GM12878 (cell line): ENCODE measurements around the gene EMX1. TPM values are rescaled to one million over a fixed set of nuclear protein-coding genes. Genes with fewer than 3 reads are reported as not detected.
A peak's percentile ranks its signal among the peaks of the same experiment; 100 is the strongest.

ENCODE experiments used
- CHD2 ChIP-seq: IDR thresholded peaks from 2 replicates; pipeline ENCODE4 v1.6.1; 2011; ENCODE audit warnings: low read depth, low read length, improper control_type of control experiment, borderline replicate concordance
- CREM ChIP-seq: IDR thresholded peaks from 2 replicates; pipeline ENCODE4 v1.6.1; 2014; ENCODE audit warnings: antibody characterized with exemption, low read depth
- HCFC1 ChIP-seq: fragments of 150-350 bp; IDR thresholded peaks from 2 replicates; pipeline ENCODE4 v1.6.1; 2014; ENCODE audit warnings: low read length
- JUNB ChIP-seq: IDR thresholded peaks from 2 replicates; pipeline ENCODE4 v1.6.1; 2016; ENCODE audit warnings: antibody characterized with exemption, mild to moderate bottlenecking
- JUND ChIP-seq: IDR thresholded peaks from 2 replicates; pipeline ENCODE4 v1.6.1; 2012; ENCODE audit warnings: low read depth, mild to moderate bottlenecking, low read length, improper control_type of control experiment, moderate library complexity
- NR2C2 ChIP-seq: IDR thresholded peaks from 2 replicates; pipeline ENCODE4 v1.6.1; 2011; ENCODE audit warnings: borderline replicate concordance, low read depth; ENCODE audit not compliant: control insufficient read depth, insufficient read length
- POLR2AphosphoS2 ChIP-seq: IDR thresholded peaks from 2 replicates; pipeline ENCODE4 v1.6.1; 2011; ENCODE audit warnings: low read depth, mild to moderate bottlenecking, low read length, improper control_type of control experiment, moderate library complexity
- RFX5 ChIP-seq: IDR thresholded peaks from 2 replicates; pipeline ENCODE4 v1.6.1; 2011; ENCODE audit warnings: low read depth, low read length, improper control_type of control experiment
- SIN3A ChIP-seq: IDR thresholded peaks from 2 replicates; pipeline ENCODE4 v1.6.1; 2012; ENCODE audit warnings: low read depth, low read length, improper control_type of control experiment
- SIX5 ChIP-seq: IDR thresholded peaks from 2 replicates; pipeline ENCODE4 v1.6.1; 2011; ENCODE audit warnings: mild to moderate bottlenecking, low read depth, low read length, moderate library complexity; ENCODE audit not compliant: severe bottlenecking
- TCF3 ChIP-seq: IDR thresholded peaks from 2 replicates; pipeline ENCODE4 v1.6.1; 2012; ENCODE audit warnings: low read depth, mild to moderate bottlenecking, low read length, borderline replicate concordance; ENCODE audit not compliant: insufficient read depth
- polyA plus RNA-seq, 11 experiments: library from polyadenylated mRNA; depleted of rRNA in 4 of 11; unstranded in 6 of 11; stranded (reverse) in 5 of 11; fragments of >200 nt; fragmentation: Nextera tagmentation in 4 of 11; fragmentation: Illumina TruSeq in 1 of 11; extraction: Ambion mirVana in 4 of 11; extraction: Trizol in 1 of 11; gene quantifications; 1 replicate in 1 of 11; 2 replicates in 10 of 11; pipeline versions ENCODE4 v1.2.1 to v1.2.3, GENCODE V29; 2011 to 2016; ENCODE audit warnings: inconsistent platforms in 2 of 11, missing spikeins in 2 of 11, low read depth in 1 of 11
- total RNA-seq, 4 experiments: library from RNA; depleted of rRNA in 3 of 4; stranded (reverse); fragments of >200 nt in 3 of 4; fragmentation: Illumina TruSeq in 1 of 4; extraction: Trizol in 1 of 4; gene quantifications; 2 replicates each; pipeline versions ENCODE4 v1.2.1 to v1.2.3, GENCODE V29; 2013 to 2021
- TF ChIP-seq, protein P1 (sequence below): IDR thresholded peaks from 2 replicates; pipeline ENCODE4 v1.6.1; 2011; ENCODE audit warnings: low read depth, low read length, improper control_type of control experiment, borderline replicate concordance
- TF ChIP-seq, protein P2 (sequence below): fragments of 450-650 bp; IDR thresholded peaks from 2 replicates; pipeline ENCODE4 v1.6.1; 2017; ENCODE audit warnings: antibody characterized with exemption, mild to moderate bottlenecking, moderate library complexity
- TF ChIP-seq, protein P3 (sequence below): IDR thresholded peaks from 2 replicates; pipeline ENCODE4 v1.6.1; 2012; ENCODE audit warnings: low read depth, low read length, improper control_type of control experiment
- TF ChIP-seq, protein P4 (sequence below): IDR thresholded peaks from 2 replicates; pipeline ENCODE4 v1.6.1; 2011; ENCODE audit warnings: borderline replicate concordance, low read depth, mild to moderate bottlenecking, moderate library complexity, low read length; ENCODE audit not compliant: insufficient read depth, poor library complexity, severe bottlenecking
- TF ChIP-seq, protein P5 (sequence below): IDR thresholded peaks from 2 replicates; pipeline ENCODE4 v1.6.1; 2011; ENCODE audit warnings: low read depth, mild to moderate bottlenecking, low read length, moderate library complexity, borderline replicate concordance; ENCODE audit errors: extremely low read depth
- TF ChIP-seq, protein P6 (sequence below), 3 experiments: IDR thresholded peaks in 2 of 3; conservative IDR thresholded peaks in 1 of 3; 2 replicates each; pipeline ENCODE4 v1.5.1; 2011; ENCODE audit warnings: low read depth in 3 of 3, low read length in 3 of 3, mild to moderate bottlenecking in 3 of 3, control low read depth in 2 of 3, moderate library complexity in 2 of 3, inconsistent platforms in 1 of 3, mixed read lengths in 1 of 3; ENCODE audit not compliant: control insufficient read depth in 2 of 3, insufficient read depth in 1 of 3; ENCODE audit errors: extremely low read depth in 1 of 3
- TF ChIP-seq, protein P7 (sequence below): fragments of 450-650 bp; conservative IDR thresholded peaks from 2 replicates; pipeline ENCODE4 v1.6.1; 2017; ENCODE audit warnings: mild to moderate bottlenecking, moderate library complexity

Gene EMX1
- total and polyA plus RNA-seq, 10 of the 15 experiments (the other 5 are each of a cell fraction or from before 2014, with no cell fraction given): 0.07 to 5.1 (median 1.2) TPM; not detected in 1

DNA sequence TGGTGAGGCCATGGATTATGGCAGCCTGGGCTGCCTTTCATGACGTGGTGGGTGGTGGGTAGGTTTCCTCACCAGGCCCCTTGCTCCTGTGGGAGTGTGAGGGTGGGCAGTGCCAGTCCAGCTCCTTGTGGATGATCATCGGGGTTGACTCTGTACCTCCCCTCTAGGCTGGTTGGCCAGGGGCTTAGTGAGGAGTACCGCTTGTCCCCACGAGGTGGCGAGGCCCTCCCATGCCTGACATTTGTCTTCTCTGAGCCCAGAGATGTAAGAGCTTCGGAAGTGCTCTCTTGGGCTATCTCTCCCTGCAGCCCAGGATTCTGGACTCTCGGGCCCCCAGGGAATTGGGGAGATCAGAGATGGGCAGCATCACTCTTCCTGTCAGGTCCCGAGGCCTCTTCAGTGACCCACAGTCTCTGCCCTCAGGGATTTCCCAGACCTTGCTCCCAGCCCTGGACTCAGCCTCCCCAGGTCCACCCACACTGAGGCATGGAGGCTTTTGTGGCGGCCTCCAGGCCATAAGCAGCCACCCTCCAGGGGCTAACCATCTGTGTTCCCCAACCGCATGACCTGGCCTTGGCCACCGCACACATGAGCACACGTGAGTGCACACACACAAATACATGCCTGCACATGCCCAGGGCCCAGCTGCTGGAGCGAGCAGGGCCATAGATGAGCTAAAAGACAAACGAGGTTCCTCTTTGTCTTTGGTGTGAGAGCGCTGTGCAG, 23.6 kb upstream of the EMX1 start (continued):
- TF ChIP-seq RFX5: no peak
- TF ChIP-seq, protein P1, sequence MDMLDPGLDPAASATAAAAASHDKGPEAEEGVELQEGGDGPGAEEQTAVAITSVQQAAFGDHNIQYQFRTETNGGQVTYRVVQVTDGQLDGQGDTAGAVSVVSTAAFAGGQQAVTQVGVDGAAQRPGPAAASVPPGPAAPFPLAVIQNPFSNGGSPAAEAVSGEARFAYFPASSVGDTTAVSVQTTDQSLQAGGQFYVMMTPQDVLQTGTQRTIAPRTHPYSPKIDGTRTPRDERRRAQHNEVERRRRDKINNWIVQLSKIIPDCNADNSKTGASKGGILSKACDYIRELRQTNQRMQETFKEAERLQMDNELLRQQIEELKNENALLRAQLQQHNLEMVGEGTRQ: no peak; the same call in 1 of the 2 replicates
- no peak for TF ChIP-seq NR2C2
- TF ChIP-seq, protein P2, sequence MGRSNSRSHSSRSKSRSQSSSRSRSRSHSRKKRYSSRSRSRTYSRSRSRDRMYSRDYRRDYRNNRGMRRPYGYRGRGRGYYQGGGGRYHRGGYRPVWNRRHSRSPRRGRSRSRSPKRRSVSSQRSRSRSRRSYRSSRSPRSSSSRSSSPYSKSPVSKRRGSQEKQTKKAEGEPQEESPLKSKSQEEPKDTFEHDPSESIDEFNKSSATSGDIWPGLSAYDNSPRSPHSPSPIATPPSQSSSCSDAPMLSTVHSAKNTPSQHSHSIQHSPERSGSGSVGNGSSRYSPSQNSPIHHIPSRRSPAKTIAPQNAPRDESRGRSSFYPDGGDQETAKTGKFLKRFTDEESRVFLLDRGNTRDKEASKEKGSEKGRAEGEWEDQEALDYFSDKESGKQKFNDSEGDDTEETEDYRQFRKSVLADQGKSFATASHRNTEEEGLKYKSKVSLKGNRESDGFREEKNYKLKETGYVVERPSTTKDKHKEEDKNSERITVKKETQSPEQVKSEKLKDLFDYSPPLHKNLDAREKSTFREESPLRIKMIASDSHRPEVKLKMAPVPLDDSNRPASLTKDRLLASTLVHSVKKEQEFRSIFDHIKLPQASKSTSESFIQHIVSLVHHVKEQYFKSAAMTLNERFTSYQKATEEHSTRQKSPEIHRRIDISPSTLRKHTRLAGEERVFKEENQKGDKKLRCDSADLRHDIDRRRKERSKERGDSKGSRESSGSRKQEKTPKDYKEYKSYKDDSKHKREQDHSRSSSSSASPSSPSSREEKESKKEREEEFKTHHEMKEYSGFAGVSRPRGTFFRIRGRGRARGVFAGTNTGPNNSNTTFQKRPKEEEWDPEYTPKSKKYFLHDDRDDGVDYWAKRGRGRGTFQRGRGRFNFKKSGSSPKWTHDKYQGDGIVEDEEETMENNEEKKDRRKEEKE: no peak
- TF ChIP-seq SIN3A: no peak
- TF ChIP-seq CREM: peak; percentile 53; the same call in 1 of the 2 replicates
- no peak for TF ChIP-seq SIX5
- TF ChIP-seq, protein P3, sequence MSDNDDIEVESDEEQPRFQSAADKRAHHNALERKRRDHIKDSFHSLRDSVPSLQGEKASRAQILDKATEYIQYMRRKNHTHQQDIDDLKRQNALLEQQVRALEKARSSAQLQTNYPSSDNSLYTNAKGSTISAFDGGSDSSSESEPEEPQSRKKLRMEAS: peak; percentile 26; the same call in 1 of the 2 replicates
- TF ChIP-seq, protein P4, sequence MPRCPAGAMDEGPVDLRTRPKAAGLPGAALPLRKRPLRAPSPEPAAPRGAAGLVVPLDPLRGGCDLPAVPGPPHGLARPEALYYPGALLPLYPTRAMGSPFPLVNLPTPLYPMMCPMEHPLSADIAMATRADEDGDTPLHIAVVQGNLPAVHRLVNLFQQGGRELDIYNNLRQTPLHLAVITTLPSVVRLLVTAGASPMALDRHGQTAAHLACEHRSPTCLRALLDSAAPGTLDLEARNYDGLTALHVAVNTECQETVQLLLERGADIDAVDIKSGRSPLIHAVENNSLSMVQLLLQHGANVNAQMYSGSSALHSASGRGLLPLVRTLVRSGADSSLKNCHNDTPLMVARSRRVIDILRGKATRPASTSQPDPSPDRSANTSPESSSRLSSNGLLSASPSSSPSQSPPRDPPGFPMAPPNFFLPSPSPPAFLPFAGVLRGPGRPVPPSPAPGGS: peak; percentile 33
- no peak for TF ChIP-seq HCFC1
- TF ChIP-seq, protein P5, sequence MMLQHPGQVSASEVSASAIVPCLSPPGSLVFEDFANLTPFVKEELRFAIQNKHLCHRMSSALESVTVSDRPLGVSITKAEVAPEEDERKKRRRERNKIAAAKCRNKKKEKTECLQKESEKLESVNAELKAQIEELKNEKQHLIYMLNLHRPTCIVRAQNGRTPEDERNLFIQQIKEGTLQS: no peak
- no peak for TF ChIP-seq JUND
- TF ChIP-seq, protein P6, sequence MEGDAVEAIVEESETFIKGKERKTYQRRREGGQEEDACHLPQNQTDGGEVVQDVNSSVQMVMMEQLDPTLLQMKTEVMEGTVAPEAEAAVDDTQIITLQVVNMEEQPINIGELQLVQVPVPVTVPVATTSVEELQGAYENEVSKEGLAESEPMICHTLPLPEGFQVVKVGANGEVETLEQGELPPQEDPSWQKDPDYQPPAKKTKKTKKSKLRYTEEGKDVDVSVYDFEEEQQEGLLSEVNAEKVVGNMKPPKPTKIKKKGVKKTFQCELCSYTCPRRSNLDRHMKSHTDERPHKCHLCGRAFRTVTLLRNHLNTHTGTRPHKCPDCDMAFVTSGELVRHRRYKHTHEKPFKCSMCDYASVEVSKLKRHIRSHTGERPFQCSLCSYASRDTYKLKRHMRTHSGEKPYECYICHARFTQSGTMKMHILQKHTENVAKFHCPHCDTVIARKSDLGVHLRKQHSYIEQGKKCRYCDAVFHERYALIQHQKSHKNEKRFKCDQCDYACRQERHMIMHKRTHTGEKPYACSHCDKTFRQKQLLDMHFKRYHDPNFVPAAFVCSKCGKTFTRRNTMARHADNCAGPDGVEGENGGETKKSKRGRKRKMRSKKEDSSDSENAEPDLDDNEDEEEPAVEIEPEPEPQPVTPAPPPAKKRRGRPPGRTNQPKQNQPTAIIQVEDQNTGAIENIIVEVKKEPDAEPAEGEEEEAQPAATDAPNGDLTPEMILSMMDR (IDR thresholded peaks at IDR 0.05 in 2 of 3, conservative IDR thresholded peaks at IDR 0.05 in 1 of 3; ENCODE audit: control insufficient read depth in 2 of 3, extremely low read depth in 1 of 3, insufficient read depth in 1 of 3, low read depth in 3 of 3, low read length in 3 of 3): peak; percentile 77 to 86 (median 83)
- 0 out of 2 replicates have a peak, but pooled peaks have one; percentile 28 for TF ChIP-seq CHD2
- no peak for TF ChIP-seq POLR2AphosphoS2
- TF ChIP-seq, protein P7, sequence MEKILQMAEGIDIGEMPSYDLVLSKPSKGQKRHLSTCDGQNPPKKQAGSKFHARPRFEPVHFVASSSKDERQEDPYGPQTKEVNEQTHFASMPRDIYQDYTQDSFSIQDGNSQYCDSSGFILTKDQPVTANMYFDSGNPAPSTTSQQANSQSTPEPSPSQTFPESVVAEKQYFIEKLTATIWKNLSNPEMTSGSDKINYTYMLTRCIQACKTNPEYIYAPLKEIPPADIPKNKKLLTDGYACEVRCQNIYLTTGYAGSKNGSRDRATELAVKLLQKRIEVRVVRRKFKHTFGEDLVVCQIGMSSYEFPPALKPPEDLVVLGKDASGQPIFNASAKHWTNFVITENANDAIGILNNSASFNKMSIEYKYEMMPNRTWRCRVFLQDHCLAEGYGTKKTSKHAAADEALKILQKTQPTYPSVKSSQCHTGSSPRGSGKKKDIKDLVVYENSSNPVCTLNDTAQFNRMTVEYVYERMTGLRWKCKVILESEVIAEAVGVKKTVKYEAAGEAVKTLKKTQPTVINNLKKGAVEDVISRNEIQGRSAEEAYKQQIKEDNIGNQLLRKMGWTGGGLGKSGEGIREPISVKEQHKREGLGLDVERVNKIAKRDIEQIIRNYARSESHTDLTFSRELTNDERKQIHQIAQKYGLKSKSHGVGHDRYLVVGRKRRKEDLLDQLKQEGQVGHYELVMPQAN: no peak
- no peak for TF ChIP-seq JUNB
- peak; percentile 90; the same call in 1 of the 2 replicates for TF ChIP-seq TCF3
